Body of pancreas (tissue), 4 donors: ENCODE results near the gene ACER1. TPM values are rescaled to one million over a fixed set of nuclear protein-coding genes. Genes with fewer than 3 reads are reported as not detected.
A peak's percentile ranks its signal among the peaks of the same experiment; 100 is the strongest.
"Not testable (repeated sequence)": the region's sequence is repeated elsewhere in the genome, so short reads cannot be mapped to it uniquely, and the experiment has no call there.

Source experiments
- ATAC-seq: fragments of 150-250 bp; one replicate; pipeline ENCODE4 v1.9.1; 2016
- DNase-seq, 4 donors: peaks; one replicate each; pipeline ENCODE4 v3.0.0-alpha.2; 2019
- H3K27ac ChIP-seq, 4 donors: fragments of 200-600 bp; sonication (generic); 1 replicate in 3 of 4; 2 replicates in 1 of 4; pipeline versions ENCODE4 v1.5.1 to v1.6.1; 2016 to 2019; ENCODE audit warnings: mild to moderate bottlenecking in 1 of 4, mixed read lengths in 1 of 4, moderate library complexity in 1 of 4
- H3K27me3 ChIP-seq, 2 donors: fragments of 200-600 bp; sonication (generic); one replicate each; pipeline ENCODE4 v1.6.0; 2016; ENCODE audit warnings: mild to moderate bottlenecking in 1 of 2
- H3K36me3 ChIP-seq, 2 donors: fragments of 200-600 bp; sonication (generic); replicated peaks in 1 of 2; 2 replicates each; pipeline ENCODE4 v1.5.1; 2016; ENCODE audit warnings: low read depth in 2 of 2; ENCODE audit not compliant: insufficient read depth in 1 of 2
- H3K4me1 ChIP-seq: fragments of 200-600 bp; sonication (generic); one replicate; pipeline ENCODE4 v1.6.0; 2016
- H3K4me3 ChIP-seq, 2 donors: fragments of 200-600 bp; sonication (generic); 1 replicate in 1 of 2; 2 replicates in 1 of 2; pipeline ENCODE4 v1.5.1; 2016 to 2019
- H3K9me3 ChIP-seq, 3 donors: fragments of 200-600 bp; sonication (generic); 1 replicate in 2 of 3; 2 replicates in 1 of 3; pipeline ENCODE4 v1.5.1; 2016
- POLR2A ChIP-seq, 3 donors: fragments of 450-650 bp; IDR thresholded peaks; one replicate each; pipeline ENCODE4 v1.6.1; 2016; ENCODE audit warnings: antibody characterized with exemption in 3 of 3, mild to moderate bottlenecking in 2 of 3
- WGBS, 2 donors: methylation state at CpG; one replicate each; pipeline ENCODE4 v1.1.5; 2017; 5-methylcytosine and 5-hydroxymethylcytosine counted together
- intact Hi-C: fragments of 100-400 bp; cut with DNase I; formaldehyde crosslinking; loops from one replicate; pipeline ENCODE4 v1.15.1; 2023
- total RNA-seq, 2 donors: library from RNA; depleted of rRNA; stranded (reverse); fragments of >200 nt; gene quantifications; one replicate each; pipeline ENCODE4 v1.1.0, GENCODE V29; 2016
- TF ChIP-seq, protein P1 (sequence below), 7 experiments: fragments of 450-650 bp in 4 of 7; fragments of 200-600 bp in 3 of 7; sonication (generic) in 3 of 7; IDR thresholded peaks; one replicate each; pipeline ENCODE4 v1.5.1; 2016 to 2019; ENCODE audit warnings: antibody characterized with exemption in 7 of 7

ACER1 gene
- total RNA-seq, 2 donors from 2014 or later: not detected

GRCh38 chr19:6288737-6289136 is 44.7 kb downstream of the ACER1 start:
- ATAC-seq (no peak), DNase-seq (no peak)
- TF ChIP-seq, protein P1, sequence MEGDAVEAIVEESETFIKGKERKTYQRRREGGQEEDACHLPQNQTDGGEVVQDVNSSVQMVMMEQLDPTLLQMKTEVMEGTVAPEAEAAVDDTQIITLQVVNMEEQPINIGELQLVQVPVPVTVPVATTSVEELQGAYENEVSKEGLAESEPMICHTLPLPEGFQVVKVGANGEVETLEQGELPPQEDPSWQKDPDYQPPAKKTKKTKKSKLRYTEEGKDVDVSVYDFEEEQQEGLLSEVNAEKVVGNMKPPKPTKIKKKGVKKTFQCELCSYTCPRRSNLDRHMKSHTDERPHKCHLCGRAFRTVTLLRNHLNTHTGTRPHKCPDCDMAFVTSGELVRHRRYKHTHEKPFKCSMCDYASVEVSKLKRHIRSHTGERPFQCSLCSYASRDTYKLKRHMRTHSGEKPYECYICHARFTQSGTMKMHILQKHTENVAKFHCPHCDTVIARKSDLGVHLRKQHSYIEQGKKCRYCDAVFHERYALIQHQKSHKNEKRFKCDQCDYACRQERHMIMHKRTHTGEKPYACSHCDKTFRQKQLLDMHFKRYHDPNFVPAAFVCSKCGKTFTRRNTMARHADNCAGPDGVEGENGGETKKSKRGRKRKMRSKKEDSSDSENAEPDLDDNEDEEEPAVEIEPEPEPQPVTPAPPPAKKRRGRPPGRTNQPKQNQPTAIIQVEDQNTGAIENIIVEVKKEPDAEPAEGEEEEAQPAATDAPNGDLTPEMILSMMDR (IDR thresholded peaks at IDR 0.05): no peak
- no peak for TF ChIP-seq POLR2A (IDR thresholded peaks at IDR 0.05)
- no peaks in the 10 kb centered on the region for H3K36me3 ChIP-seq
- H3K27me3 ChIP-seq: no peaks in the 10 kb centered on the region
- H3K9me3 ChIP-seq: peaks cover 0 to 55% (median 6%) of the 10 kb centered on the region in 3 donors
- no peak overlapping the region for H3K27ac ChIP-seq
- no peak overlapping the region for H3K4me3 ChIP-seq
- 82 to 100% methylated on average over 1 of the region's 1 CpG for WGBS, 2 donors
- H3K4me1 ChIP-seq: no peaks in the 10 kb centered on the region
- intact Hi-C loops: no loop called here

DNA sequence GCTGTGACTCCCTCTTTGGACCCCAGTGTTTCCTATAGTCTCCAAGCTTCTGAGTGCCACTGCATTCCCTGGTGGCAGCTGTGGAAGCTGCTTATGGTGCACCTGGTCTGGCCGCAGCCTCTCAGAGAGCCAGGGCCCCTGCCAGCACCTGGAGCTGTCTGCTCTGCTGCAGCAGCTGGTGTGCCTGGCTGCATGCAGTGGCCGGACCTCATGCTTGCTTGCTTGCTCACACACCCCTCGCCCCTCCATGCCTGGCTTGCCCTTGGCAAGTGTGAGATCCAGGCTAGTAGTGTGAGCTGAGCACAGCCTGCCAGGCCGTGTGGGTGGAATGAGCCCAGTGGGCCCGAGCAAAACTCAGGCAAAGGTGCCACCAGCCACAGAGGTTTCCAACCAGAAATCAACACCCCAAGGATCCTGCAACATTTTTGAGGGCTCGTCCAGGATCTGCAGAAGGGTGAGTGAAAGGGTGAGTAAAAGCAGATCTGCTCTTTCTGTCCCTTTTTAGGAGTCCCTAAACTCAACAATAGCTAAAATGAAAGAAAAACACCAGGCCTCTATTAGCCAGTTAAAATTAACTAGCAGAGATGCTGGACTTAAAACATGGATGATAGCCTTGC is 46.0 kb downstream of the ACER1 start:
- WGBS, 2 donors: 64 to 77% methylated on average over 4 to 6 of the region's 6 CpGs
- intact Hi-C loops: no loop called here
- DNase-seq (no peak), ATAC-seq (no peak)
- Histone ChIP-seq H3K4me1 (no peaks in the 10 kb centered on the region), H3K27me3 (no peaks in the 10 kb centered on the region), H3K9me3 (peaks cover 0 to 42% (median 6%) of the 10 kb centered on the region in 3 donors), H3K36me3 (no peaks in the 10 kb centered on the region), H3K4me3 (no peak overlapping the region), H3K27ac (no peak overlapping the region)
- TF ChIP-seq, protein P1 (IDR thresholded peaks at IDR 0.05): no peak
- TF ChIP-seq POLR2A (IDR thresholded peaks at IDR 0.05): no peak

- intact Hi-C loops: no loop called here
- no peak for DNase-seq
- no peak overlapping the region for H3K27ac ChIP-seq
- no peak for ATAC-seq
- no peaks in the 10 kb centered on the region for H3K4me1 ChIP-seq
- H3K27me3 ChIP-seq: no peaks in the 10 kb centered on the region
- H3K4me3 ChIP-seq: no peak overlapping the region
- H3K9me3 ChIP-seq: peaks cover 0 to 35% (median 6%) of the 10 kb centered on the region in 3 donors
- 59 to 93% methylated on average over 2 to 3 of the region's 4 CpGs for WGBS, 2 donors
- no peaks in the 10 kb centered on the region for H3K36me3 ChIP-seq
- TF ChIP-seq, protein P1 (IDR thresholded peaks at IDR 0.05): no peak
- no peak for TF ChIP-seq POLR2A (IDR thresholded peaks at IDR 0.05)
Observed at GRCh38 chr19:6286676-6287075, 46.7 kb downstream of the ACER1 start.

DNA sequence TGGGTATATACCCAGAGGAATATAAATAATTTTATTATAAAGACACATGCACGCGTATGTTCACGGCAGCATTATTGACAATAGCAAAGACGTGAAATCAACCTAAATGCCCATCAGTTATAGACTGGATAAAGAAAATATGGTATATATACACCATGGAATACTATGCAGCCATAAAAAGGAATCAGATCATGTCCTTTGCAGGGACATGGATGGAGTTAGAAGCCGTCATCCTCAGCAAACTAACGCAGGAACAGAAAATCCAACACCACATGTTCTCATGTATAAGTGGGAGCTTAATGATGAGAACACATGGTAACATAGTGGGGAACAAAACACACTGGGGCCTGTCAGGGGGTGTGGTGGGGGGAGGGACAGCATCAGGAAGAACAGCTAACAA is 51.0 kb downstream of the ACER1 start:
- 77 to 88% methylated on average over 6 of the region's 6 CpGs for WGBS, 2 donors
- DNase-seq, H3K27ac ChIP-seq, H3K27me3 ChIP-seq, H3K4me3 ChIP-seq, ATAC-seq, intact Hi-C loops, H3K36me3 ChIP-seq: not testable (repeated sequence)
- H3K4me1 ChIP-seq: peaks cover 24% of the 10 kb centered on the region
- peaks cover 0 to 14% (median 4%) of the 10 kb centered on the region in 3 donors for H3K9me3 ChIP-seq

- ATAC-seq: peak; percentile 98
- intact Hi-C loops: no loop called here
- H3K27ac ChIP-seq: peak within 1 kb of the TSS; percentile 25 to 76 (median 70)
Observed at GRCh38 chr19:6279931-6280591, 53.4 kb downstream of the ACER1 start, which contains the start of gene MLLT1. TSS of gene MLLT1 (minus strand) at chr19:6279975. CDS start at chr19:6279784, 191 bp downstream.

More at GRCh38 chr19:6279931-6280591, 53.4 kb downstream of the ACER1 start, which contains the start of gene MLLT1:
- no peaks in the 10 kb centered on the region for H3K36me3 ChIP-seq
- TF ChIP-seq POLR2A (IDR thresholded peaks at IDR 0.05): no peak
- TF ChIP-seq, protein P1 (IDR thresholded peaks at IDR 0.05): peak; percentile 34 to 76 (median 64)
- peak within 1 kb of the TSS; percentile 74 for H3K4me3 ChIP-seq
- peaks cover 45% of the 10 kb centered on the region for H3K4me1 ChIP-seq
- no peaks in the 10 kb centered on the region for H3K27me3 ChIP-seq
- 6 to 26% methylated on average over 12 to 51 of the region's 66 CpGs for WGBS, 2 donors
- H3K9me3 ChIP-seq: no peaks in the 10 kb centered on the region
- DNase-seq: peak; percentile 96 to 97 (median 96)
